Measurements from ENCODE around the gene RGP1.

- TF ChIP-seq CTCF (conservative IDR thresholded peaks at IDR 0.05; ENCODE audit: low read length) = no peak
- no peak for TF ChIP-seq EZH2phosphoT487 (IDR thresholded peaks at IDR 0.05; ENCODE audit: borderline replicate concordance, low read depth, low read length)
Observed at GRCh38 chr9:35743452-35743851, 5.6 kb upstream of the RGP1 start.
